A549 (cell line): ENCODE data around the gene WNT2B. TPM values are rescaled to one million over a fixed set of nuclear protein-coding genes. Genes with fewer than 3 reads are reported as not detected.

ENCODE experiments used
- ATAC-seq, 2 experiments: fragments of 200-7000 bp in 1 of 2; fragments of >200 bp in 1 of 2; cut with Nextera tagmentation in 1 of 2; cut with Tn5 transposase in 1 of 2; 3 replicates each; pipeline versions ENCODE4 v1.8.0 to v1.9.1; 2018 to 2020; ENCODE audit warnings: mild to moderate bottlenecking in 1 of 2, moderate library complexity in 1 of 2
- CTCF ChIA-PET: fragments of 300-600 bp; sonication (Branson Sonifier 250); formaldehyde crosslinking; extraction: SDS; loops from one replicate; lab custom pipeline; 2021; ENCODE audit warnings: antibody characterized with exemption, inconsistent platforms; lab: Yijun Ruan, JAX
- POLR2A ChIA-PET: fragments of 350-600 bp; formaldehyde crosslinking; extraction: SDS; loops from one replicate; lab custom pipeline; 2021; ENCODE audit warnings: antibody characterized with exemption, inconsistent platforms; lab: Yijun Ruan, JAX
- DNase-seq, 2 experiments: peaks; one replicate each; pipeline versions ENCODE4 v3.0.0 to v3.0.0-alpha.2; 2011 to 2016; ENCODE audit warnings: low read depth in 1 of 2, low spot score in 1 of 2
- FAIRE-seq: peaks from 2 replicates; lab custom pipeline; 2011; peaks lifted over from hg19 to GRCh38; lab: Jason Lieb, UNC
- H3K27ac ChIP-seq, 2 experiments: fragments of >200 bp; sonication (Bioruptor Twin); formaldehyde crosslinking; 3 replicates each; pipeline ENCODE4 v1.5.1; 2016 to 2017
- H3K4me1 ChIP-seq: fragments of >200 bp; sonication (Bioruptor Twin); formaldehyde crosslinking; 3 replicates; pipeline ENCODE4 v1.6.1; 2016
- H3K4me2 ChIP-seq: fragments of >200 bp; sonication (Bioruptor Twin); formaldehyde crosslinking; 3 replicates; pipeline ENCODE4 v1.6.1; 2016
- H3K4me3 ChIP-seq: fragments of >200 bp; sonication (Bioruptor Twin); formaldehyde crosslinking; 3 replicates; pipeline ENCODE4 v1.5.1; 2016
- H3K9me3 ChIP-seq: fragments of >200 bp; sonication (Bioruptor Twin); formaldehyde crosslinking; 3 replicates; pipeline ENCODE4 v1.6.1; 2016
- BCL3 ChIP-seq: fragments of >200 bp; sonication (Bioruptor Twin); formaldehyde crosslinking; IDR thresholded peaks from 3 replicates; pipeline ENCODE4 v1.6.1; 2016
- CBX8 ChIP-seq: fragments of 200-600 bp; sonication (generic); IDR thresholded peaks from 2 replicates; pipeline ENCODE4 v1.6.1; 2016
- CTCF ChIP-seq: fragments of >200 bp; sonication (Bioruptor Twin); formaldehyde crosslinking; IDR thresholded peaks from 3 replicates; pipeline ENCODE4 v1.5.1; 2016
- EHMT2 ChIP-seq: fragments of 200-600 bp; sonication (generic); IDR thresholded peaks from 2 replicates; pipeline ENCODE4 v1.6.1; 2016; ENCODE audit warnings: antibody characterized with exemption, low read depth, mild to moderate bottlenecking, moderate library complexity
- ESRRA ChIP-seq: fragments of 150-350 bp; IDR thresholded peaks from 2 replicates; pipeline ENCODE4 v1.6.1; 2014; ENCODE audit warnings: mild to moderate bottlenecking, low read length, borderline replicate concordance
- FOXS1 ChIP-seq: fragments of 250-450 bp; sonication (Bioruptor Pico); IDR thresholded peaks from 2 replicates; pipeline ENCODE4 v1.5.0; 2020; ENCODE audit warnings: mild to moderate bottlenecking, moderate library complexity
- GATA3 ChIP-seq: IDR thresholded peaks from 2 replicates; pipeline ENCODE4 v1.6.1; 2012; ENCODE audit warnings: borderline replicate concordance
- HMGXB4 ChIP-seq: fragments of 250-450 bp; sonication (Bioruptor Pico); IDR thresholded peaks from 2 replicates; pipeline ENCODE4 v1.5.0; 2021; ENCODE audit warnings: mild to moderate bottlenecking, moderate library complexity, borderline replicate concordance
- HOXB5 ChIP-seq: fragments of 250-450 bp; sonication (Bioruptor Pico); IDR thresholded peaks from 2 replicates; pipeline ENCODE4 v1.5.0; 2020; ENCODE audit warnings: mild to moderate bottlenecking, moderate library complexity
- JUN ChIP-seq, 2 experiments: fragments of >200 bp; sonication (Bioruptor Twin); formaldehyde crosslinking; IDR thresholded peaks; 2 replicates in 1 of 2; 3 replicates in 1 of 2; pipeline ENCODE4 v1.6.1; 2016 to 2017
- KDM1A ChIP-seq: fragments of 200-600 bp; sonication (generic); IDR thresholded peaks from 2 replicates; pipeline ENCODE4 v1.6.1; 2016; ENCODE audit warnings: low read depth, mild to moderate bottlenecking
- MYC ChIP-seq: IDR thresholded peaks from 2 replicates; pipeline ENCODE4 v1.6.1; 2012; ENCODE audit warnings: mild to moderate bottlenecking, inconsistent platforms, low read length, improper control_type of control experiment, borderline replicate concordance
- NFE2L2 ChIP-seq: fragments of 150-350 bp; conservative IDR thresholded peaks from 2 replicates; pipeline ENCODE4 v1.6.1; 2014; ENCODE audit warnings: low read length
- NPAS2 ChIP-seq: fragments of 250-450 bp; sonication (Bioruptor Pico); IDR thresholded peaks from 2 replicates; pipeline ENCODE4 v1.8.0; 2022; ENCODE audit warnings: mild to moderate bottlenecking, moderate library complexity, borderline replicate concordance
- PHF8 ChIP-seq: fragments of 200-600 bp; sonication (generic); IDR thresholded peaks from 2 replicates; pipeline ENCODE4 v1.6.1; 2016; ENCODE audit warnings: low read depth, mild to moderate bottlenecking, antibody characterized with exemption, moderate library complexity, borderline replicate concordance
- REST ChIP-seq: fragments of 200-600 bp; sonication (generic); IDR thresholded peaks from 2 replicates; pipeline ENCODE4 v1.6.1; 2016; ENCODE audit warnings: antibody characterized with exemption, mild to moderate bottlenecking, moderate library complexity
- SMC3 ChIP-seq: fragments of >200 bp; sonication (Bioruptor Twin); formaldehyde crosslinking; IDR thresholded peaks from 3 replicates; pipeline ENCODE4 v1.6.1; 2018; ENCODE audit warnings: inconsistent platforms
- TFCP2L1 ChIP-seq: fragments of 250-450 bp; sonication (Bioruptor Pico); IDR thresholded peaks from 2 replicates; pipeline ENCODE4 v1.5.0; 2021; ENCODE audit warnings: mild to moderate bottlenecking
- ZFP36 ChIP-seq: fragments of 450-650 bp; IDR thresholded peaks from 2 replicates; pipeline ENCODE4 v1.6.1; 2014; ENCODE audit warnings: borderline replicate concordance; ENCODE audit not compliant: partially characterized antibody
- ZNF302 ChIP-seq: fragments of 250-450 bp; sonication (Bioruptor Pico); IDR thresholded peaks from 2 replicates; pipeline ENCODE4 v1.9.0; 2021; ENCODE audit warnings: inconsistent platforms, mild to moderate bottlenecking, moderate library complexity
- ZSCAN20 ChIP-seq: fragments of 250-450 bp; sonication (Bioruptor Pico); IDR thresholded peaks from 2 replicates; pipeline ENCODE4 v1.8.0; 2022; ENCODE audit warnings: mild to moderate bottlenecking, moderate library complexity
- WGBS: methylation state at CpG from one replicate; pipeline ENCODE4 v1.1.6; 2017; ENCODE audit errors: missing lambda C conversion rate; 5-methylcytosine and 5-hydroxymethylcytosine counted together
- polyA plus RNA-seq, 4 experiments: library from polyadenylated mRNA; depleted of rRNA in 3 of 4; stranded (reverse); fragments of >200 nt; fragmentation: RNase III in 1 of 4; extraction: RNeasy Plus Mini Kit Qiagen cat#74134 plus additional on column Dnase treatment in 1 of 4; gene quantifications; 2 replicates in 3 of 4; 3 replicates in 1 of 4; pipeline ENCODE4 v1.2.3, GENCODE V29; 2011 to 2017

The WNT2B gene
- polyA plus RNA-seq, 2 of the 4 experiments (the other 2 are of a cell fraction), result 0.26 to 0.28 TPM

- H3K4me2 ChIP-seq, result no peak overlapping the region
- DNase-seq, result no peak
- no peak overlapping the region for H3K27ac ChIP-seq
- FAIRE-seq, result no peak
- H3K4me1 ChIP-seq, result peaks cover 7% of the 10 kb centered on the region; the same call in 1 of the 3 replicates
- WGBS, result 76% methylated on average over 6 of the region's 9 CpGs
- H3K9me3 ChIP-seq, result no peaks in the 10 kb centered on the region
- ChIA-PET CTCF (interaction anchor here (0.8 to 6.2 kb wide), 4 partner anchors 11 to 195 kb away, joined by 3 to 36 read pairs (median 3); no protein-coding TSS in a partner anchor), POLR2A (no interaction called here)
- H3K4me3 ChIP-seq, result no peak overlapping the region
- TF ChIP-seq JUN (IDR thresholded peaks at IDR 0.05), result no peak
- ATAC-seq, result no peak
Measured at GRCh38 chr1:112513112-112513870, 4.5 kb downstream of the WNT2B start.

- CTCF ChIA-PET, result interaction anchor here (1.3 to 6.2 kb wide), 2 partner anchors 13 to 99 kb away, joined by 5 to 36 read pairs; no protein-coding TSS in a partner anchor
- no peak for FAIRE-seq
- no peak overlapping the region for H3K4me2 ChIP-seq
Measured at GRCh38 chr1:112514901-112515300, 6.1 kb downstream of the WNT2B start.

GRCh38 chr1:112515311-112516009, 6.7 kb downstream of the WNT2B start:
- peak; percentile 33; the same call in 1 of the 2 replicates for TF ChIP-seq REST
- no peak for TF ChIP-seq CTCF
- Histone ChIP-seq H3K4me1 (peaks cover 7% of the 10 kb centered on the region; the same call in 1 of the 3 replicates), H3K4me2 (no peak overlapping the region), H3K27ac (no peak overlapping the region), H3K9me3 (no peaks in the 10 kb centered on the region), H3K4me3 (no peak overlapping the region)
- no peak for FAIRE-seq
- 53% methylated on average over 2 of the region's 2 CpGs for WGBS
- no peak for DNase-seq
- ChIA-PET POLR2A (no interaction called here), CTCF (interaction anchor here (6.2 kb wide), 1 partner anchor 13 kb away, joined by 36 read pairs; no protein-coding TSS in a partner anchor)
- peak; percentile 52 to 70; a peak in 3 of 6 replicates for ATAC-seq

More at GRCh38 chr1:112514901-112515300, 6.1 kb downstream of the WNT2B start:
- ATAC-seq, result no peak
- TF ChIP-seq TFCP2L1 (no peak), HOXB5 (CRISPR knock-in tag) (no peak), BCL3 (no peak), ZNF302 (no peak), NPAS2 (no peak), MYC (no peak), FOXS1 (CRISPR knock-in tag) (no peak), GATA3 (no peak), JUN (IDR thresholded peaks at IDR 0.05) (no peak), CBX8 (no peak), ESRRA (no peak), NFE2L2 (no peak), KDM1A (no peak), ZFP36 (no peak), SMC3 (no peak), HMGXB4 (CRISPR knock-in tag) (no peak), EHMT2 (no peak), ZSCAN20 (CRISPR knock-in tag) (no peak), PHF8 (no peak)
- no peaks in the 10 kb centered on the region for H3K9me3 ChIP-seq
- H3K4me1 ChIP-seq, result peaks cover 7% of the 10 kb centered on the region; the same call in 1 of the 3 replicates
- H3K27ac ChIP-seq, result no peak overlapping the region
- POLR2A ChIA-PET, result no interaction called here
- no peak for DNase-seq
- no peak overlapping the region for H3K4me3 ChIP-seq
- 92% methylated on average over 9 of the region's 12 CpGs for WGBS
